Dermis blood vessel endothelial cell (primary cell): ENCODE data around the gene MTA2. TPM values are rescaled to one million over a fixed set of nuclear protein-coding genes. Genes with fewer than 3 reads are reported as not detected.
A peak's percentile ranks its signal among the peaks of the same experiment; 100 is the strongest.

Experiments
- DNase-seq: peaks from one replicate; pipeline ENCODE4 v3.0.0; 2010
- total RNA-seq: library from RNA; depleted of rRNA; stranded (reverse); fragments of >200 nt; gene quantifications from 2 replicates; pipeline ENCODE4 v1.2.3, GENCODE V29; 2014

The MTA2 gene
- total RNA-seq, 1 donor from 2014 or later = 190 TPM

- DNase-seq = peak; percentile 85
These were observed 11.0 kb upstream of the MTA2 start, which contains the start of the genes EML3 and ROM1 for GRCh38 chr11:62612366-62613290. Gene EML3, minus strand, starts transcription at chr11:62612775. Its CDS starts 318 bp downstream, at chr11:62612457. Gene ROM1, plus strand, starts transcription at chr11:62613257. Its CDS starts 25 bp downstream, at chr11:62613282.

- peak; percentile 73 for DNase-seq
These were observed 10.2 kb upstream of the MTA2 start for GRCh38 chr11:62611705-62612365.

GRCh38 chr11:62610814-62611704 lies 9.4 kb upstream of the MTA2 start:
- DNase-seq = no peak

- no peak for DNase-seq
These were observed 8.7 kb upstream of the MTA2 start for GRCh38 chr11:62610403-62610802.

GRCh38 chr11:62608776-62609175 lies 7.1 kb upstream of the MTA2 start:
- no peak for DNase-seq

GRCh38 chr11:62607714-62608113 lies 6.0 kb upstream of the MTA2 start:
- no peak for DNase-seq

- no peak for DNase-seq
These were observed 4.2 kb upstream of the MTA2 start for GRCh38 chr11:62605902-62606301.

GRCh38 chr11:62605467-62605866 lies 3.8 kb upstream of the MTA2 start:
- DNase-seq = no peak

GRCh38 chr11:62604460-62605120 lies 2.9 kb upstream of the MTA2 start:
- DNase-seq = no peak

GRCh38 chr11:62603776-62604299 lies 2.2 kb upstream of the MTA2 start:
- DNase-seq = no peak

- no peak for DNase-seq
These were observed 1.4 kb upstream of the MTA2 start for GRCh38 chr11:62603072-62603408.

- peak; percentile 65 for DNase-seq
These were observed 741 bp upstream of the MTA2 start for GRCh38 chr11:62602141-62603071.

- peak; percentile 61 for DNase-seq
These were observed 618 bp downstream of the MTA2 start for GRCh38 chr11:62601122-62601371.

GRCh38 chr11:62600367-62601121 lies 1.1 kb downstream of the MTA2 start:
- DNase-seq = peak; percentile 23

GRCh38 chr11:62599901-62600300 lies 1.8 kb downstream of the MTA2 start:
- DNase-seq = no peak

GRCh38 chr11:62599069-62599696 lies 2.5 kb downstream of the MTA2 start:
- peak; percentile 99 for DNase-seq

GRCh38 chr11:62595124-62595523 lies 6.5 kb downstream of the MTA2 start:
- DNase-seq = no peak

- peak; percentile 88 for DNase-seq
These were observed 8.1 kb downstream of the MTA2 start for GRCh38 chr11:62593434-62594044.

GRCh38 chr11:62592989-62593421 lies 8.7 kb downstream of the MTA2 start:
- no peak for DNase-seq
